ENCODE results near the gene AK9. TPM values are rescaled to one million over a fixed set of nuclear protein-coding genes. Genes with fewer than 3 reads are reported as not detected.

Gene AK9
- total RNA-seq, 1 experiment from 2014 or later = 1.7 TPM

DNA sequence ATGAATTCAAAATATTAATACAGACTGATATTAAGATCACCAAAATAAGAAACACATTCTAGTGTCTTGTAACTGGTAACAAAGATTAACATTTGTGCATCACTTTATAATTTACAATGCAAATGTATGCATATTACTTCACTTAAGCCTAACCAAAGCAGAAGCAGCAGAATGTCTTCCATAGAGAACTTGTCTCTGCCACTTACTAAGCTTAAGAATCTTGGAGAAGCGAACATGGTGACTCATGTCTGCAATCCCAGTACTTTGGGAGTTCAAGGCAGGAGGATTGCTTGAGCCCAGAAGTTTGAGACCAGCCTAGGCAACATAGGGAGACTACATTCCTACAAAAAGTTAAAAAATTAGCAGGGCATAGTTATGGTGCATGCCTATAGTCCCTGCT is 18.8 kb downstream of the AK9 start:
- TF ChIP-seq EZH2phosphoT487 (IDR thresholded peaks at IDR 0.05; ENCODE audit: borderline replicate concordance, low read length) (no peak), EZH2 (IDR thresholded peaks at IDR 0.05; ENCODE audit: low read length, unreplicated experiment) (no peak)
- TF ChIP-seq, protein P1, sequence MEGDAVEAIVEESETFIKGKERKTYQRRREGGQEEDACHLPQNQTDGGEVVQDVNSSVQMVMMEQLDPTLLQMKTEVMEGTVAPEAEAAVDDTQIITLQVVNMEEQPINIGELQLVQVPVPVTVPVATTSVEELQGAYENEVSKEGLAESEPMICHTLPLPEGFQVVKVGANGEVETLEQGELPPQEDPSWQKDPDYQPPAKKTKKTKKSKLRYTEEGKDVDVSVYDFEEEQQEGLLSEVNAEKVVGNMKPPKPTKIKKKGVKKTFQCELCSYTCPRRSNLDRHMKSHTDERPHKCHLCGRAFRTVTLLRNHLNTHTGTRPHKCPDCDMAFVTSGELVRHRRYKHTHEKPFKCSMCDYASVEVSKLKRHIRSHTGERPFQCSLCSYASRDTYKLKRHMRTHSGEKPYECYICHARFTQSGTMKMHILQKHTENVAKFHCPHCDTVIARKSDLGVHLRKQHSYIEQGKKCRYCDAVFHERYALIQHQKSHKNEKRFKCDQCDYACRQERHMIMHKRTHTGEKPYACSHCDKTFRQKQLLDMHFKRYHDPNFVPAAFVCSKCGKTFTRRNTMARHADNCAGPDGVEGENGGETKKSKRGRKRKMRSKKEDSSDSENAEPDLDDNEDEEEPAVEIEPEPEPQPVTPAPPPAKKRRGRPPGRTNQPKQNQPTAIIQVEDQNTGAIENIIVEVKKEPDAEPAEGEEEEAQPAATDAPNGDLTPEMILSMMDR (conservative IDR thresholded peaks at IDR 0.05; ENCODE audit: low read depth, low read length) = no peak
- Histone ChIP-seq H3K9me2 (replicated peaks; ENCODE audit: low read length) (no peaks in the 10 kb centered on the region), H2AFZ (ENCODE audit: low read length) (no peak overlapping the region), H4K20me1 (ENCODE audit: low read length) (no peaks in the 10 kb centered on the region), H3K27ac (ENCODE audit: low read length) (no peak overlapping the region), H3K9ac (ENCODE audit: low read length) (no peak overlapping the region), H3K36me3 (ENCODE audit: low read depth, low read length) (no peaks in the 10 kb centered on the region), H3F3A (ENCODE audit: low read length, unreplicated experiment) (no peaks in the 10 kb centered on the region), H3K9me3 (ENCODE audit: low read length) (no peaks in the 10 kb centered on the region), H3K79me2 (ENCODE audit: low read length) (no peaks in the 10 kb centered on the region), H3K4me3 (ENCODE audit: low read length) (no peak overlapping the region), H3K27me3 (ENCODE audit: low read length) (no peaks in the 10 kb centered on the region), H3K4me1 (ENCODE audit: insufficient read depth, low read length) (peaks cover 16% of the 10 kb centered on the region), H3K4me2 (ENCODE audit: low read length) (peak overlapping the region; percentile 22; the same call in 1 of the 2 replicates)
- peak; percentile 38; the same call in 1 of the 2 replicates for ATAC-seq
- peak; percentile 26 for DNase-seq
- ChIA-PET CTCF (no interaction called here), POLR2A (ENCODE audit: unreplicated experiment) (no interaction called here)
- no TSS peak for BruUV-seq (replicated peaks)
- intact Hi-C loops (cut with micrococcal nuclease) = no loop called here

DNA sequence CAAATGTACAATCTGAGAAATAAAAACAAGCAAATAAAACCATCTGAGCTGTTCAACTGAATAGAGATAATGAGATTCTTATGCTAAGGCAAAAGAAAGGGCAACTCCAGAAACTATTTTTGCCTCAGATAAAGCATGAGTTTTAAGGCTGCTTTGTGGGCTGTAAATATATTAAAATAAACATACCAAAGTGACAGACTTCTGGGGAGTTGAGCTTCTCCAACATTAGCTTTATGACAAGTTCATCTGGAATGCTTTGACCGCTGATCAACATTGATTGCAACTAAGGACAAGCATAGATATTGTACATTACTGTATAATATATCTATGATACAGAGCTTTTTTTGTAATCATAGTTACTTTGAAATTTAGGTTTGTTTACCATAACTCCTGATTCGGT is 19.3 kb downstream of the AK9 start:
- Histone ChIP-seq H3F3A (ENCODE audit: low read length, unreplicated experiment) (no peaks in the 10 kb centered on the region), H3K4me3 (ENCODE audit: low read length) (no peak overlapping the region), H3K4me2 (ENCODE audit: low read length) (peak overlapping the region; percentile 51), H3K27ac (ENCODE audit: low read length) (no peak overlapping the region), H2AFZ (ENCODE audit: low read length) (no peak overlapping the region), H3K9ac (ENCODE audit: low read length) (no peak overlapping the region), H3K27me3 (ENCODE audit: low read length) (no peaks in the 10 kb centered on the region), H3K36me3 (ENCODE audit: low read depth, low read length) (no peaks in the 10 kb centered on the region), H3K9me3 (ENCODE audit: low read length) (no peaks in the 10 kb centered on the region), H4K20me1 (ENCODE audit: low read length) (no peaks in the 10 kb centered on the region), H3K4me1 (ENCODE audit: insufficient read depth, low read length) (peaks cover 16% of the 10 kb centered on the region), H3K9me2 (replicated peaks; ENCODE audit: low read length) (no peaks in the 10 kb centered on the region), H3K79me2 (ENCODE audit: low read length) (no peaks in the 10 kb centered on the region)
- ATAC-seq (peak; percentile 70), DNase-seq (peak; percentile 66)
- POLR2A ChIA-PET (ENCODE audit: unreplicated experiment) = no interaction called here
- CTCF ChIA-PET = no interaction called here
- BruUV-seq (replicated peaks) = no TSS peak
- TF ChIP-seq, protein P1 (conservative IDR thresholded peaks at IDR 0.05; ENCODE audit: low read depth, low read length) = no peak
- intact Hi-C loops (cut with micrococcal nuclease) = no loop called here

DNA sequence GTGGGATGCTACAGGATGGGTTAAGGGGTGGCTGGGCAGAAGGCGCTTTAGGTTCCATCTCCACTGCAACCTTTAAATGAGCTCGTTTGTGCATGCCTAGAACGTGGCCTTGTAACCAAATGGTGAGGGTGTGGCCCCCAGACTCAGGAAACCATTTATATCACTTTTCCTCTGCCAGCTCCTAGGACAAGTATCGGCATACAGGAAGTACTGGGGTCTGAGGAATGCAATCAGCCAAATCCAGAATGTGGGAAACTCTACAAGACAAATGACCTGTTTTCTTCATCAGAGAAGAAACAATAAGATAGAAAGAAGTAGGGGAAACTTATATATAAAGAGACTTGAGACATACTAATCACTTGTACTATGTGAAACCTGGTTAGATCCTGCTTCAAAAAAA is 21.2 kb downstream of the AK9 start:
- TF ChIP-seq EZH2phosphoT487 (IDR thresholded peaks at IDR 0.05; ENCODE audit: borderline replicate concordance, low read length) (no peak), EZH2 (IDR thresholded peaks at IDR 0.05; ENCODE audit: low read length, unreplicated experiment) (no peak)
- TF ChIP-seq, protein P1 (conservative IDR thresholded peaks at IDR 0.05; ENCODE audit: low read depth, low read length) = no peak
- no peak overlapping the region for H3K4me2 ChIP-seq (ENCODE audit: low read length)
- no peak overlapping the region for H3K9ac ChIP-seq (ENCODE audit: low read length)
- intact Hi-C loops (cut with micrococcal nuclease) = no loop called here
- no peak overlapping the region for H2AFZ ChIP-seq (ENCODE audit: low read length)
- H3K79me2 ChIP-seq (ENCODE audit: low read length) = no peaks in the 10 kb centered on the region
- ChIA-PET CTCF (no interaction called here), POLR2A (ENCODE audit: unreplicated experiment) (no interaction called here)
- no peaks in the 10 kb centered on the region for H3F3A ChIP-seq (ENCODE audit: low read length, unreplicated experiment)
- no peak for ATAC-seq
- no peaks in the 10 kb centered on the region for H3K27me3 ChIP-seq (ENCODE audit: low read length)
- no peak overlapping the region for H3K27ac ChIP-seq (ENCODE audit: low read length)
- no peaks in the 10 kb centered on the region for H3K9me3 ChIP-seq (ENCODE audit: low read length)
- no TSS peak for BruUV-seq (replicated peaks)
- peaks cover 16% of the 10 kb centered on the region for H3K4me1 ChIP-seq (ENCODE audit: insufficient read depth, low read length)
- no peaks in the 10 kb centered on the region for H3K36me3 ChIP-seq (ENCODE audit: low read depth, low read length)
- H3K9me2 ChIP-seq (replicated peaks; ENCODE audit: low read length) = no peaks in the 10 kb centered on the region
- H3K4me3 ChIP-seq (ENCODE audit: low read length) = no peak overlapping the region
- DNase-seq = no peak
- H4K20me1 ChIP-seq (ENCODE audit: low read length) = no peaks in the 10 kb centered on the region

Data from PC-3 (cell line).